WTC11 (cell line): ENCODE measurements around the gene LSM4. TPM values are rescaled to one million over a fixed set of nuclear protein-coding genes. Genes with fewer than 3 reads are reported as not detected.

ENCODE experiments used
- ATAC-seq: fragments of 200-7000 bp; cut with Tn5 transposase; 2 replicates; pipeline ENCODE4 v1.10.0; 2021; ENCODE audit warnings: mild to moderate bottlenecking, moderate library complexity
- CTCF ChIA-PET: fragments of 300-600 bp; sonication (Branson Sonifier 250); formaldehyde crosslinking; loops from one replicate; lab custom pipeline; 2021; ENCODE audit warnings: antibody characterized with exemption; lab: Charles Lee
- POLR2A ChIA-PET: fragments of 350-600 bp; sonication (Branson Sonifier 250); formaldehyde crosslinking; loops from one replicate; lab custom pipeline; 2021; ENCODE audit warnings: antibody characterized with exemption; lab: Charles Lee
- DNase-seq: peaks from one replicate; pipeline ENCODE4 v3.0.0; 2021; ENCODE audit warnings: low spot score
- H3K27ac Mint-ChIP-seq: 2 replicates; pipeline ENCODE4 v1.8.0; 2021; ENCODE audit warnings: mixed read lengths
- H3K27me3 Mint-ChIP-seq: 2 replicates; pipeline ENCODE4 v1.8.0; 2021; ENCODE audit warnings: low read depth, mild to moderate bottlenecking, moderate library complexity, mixed read lengths
- H3K36me3 Mint-ChIP-seq: 2 replicates; pipeline ENCODE4 v1.8.0; 2021; ENCODE audit warnings: mixed read lengths
- H3K4me1 Mint-ChIP-seq: 2 replicates; pipeline ENCODE4 v1.8.0; 2022; ENCODE audit warnings: mixed read lengths
- H3K4me3 Mint-ChIP-seq: 2 replicates; pipeline ENCODE4 v1.8.0; 2021; ENCODE audit warnings: mild to moderate bottlenecking, moderate library complexity, mixed read lengths
- H3K9me3 Mint-ChIP-seq: 2 replicates; pipeline ENCODE4 v1.8.0; 2021; ENCODE audit warnings: mixed read lengths
- GTF2I ChIP-seq: fragments of 250-450 bp; sonication (Bioruptor Pico); conservative IDR thresholded peaks from 2 replicates; pipeline ENCODE4 v1.4.0; 2021; ENCODE audit warnings: mild to moderate bottlenecking
- IRF2 ChIP-seq: sonication (generic); formaldehyde crosslinking; IDR thresholded peaks from 2 replicates; pipeline ENCODE4 v1.8.0; 2022; ENCODE audit warnings: low read depth, missing genetic modification reagents, borderline replicate concordance
- JAZF1 ChIP-seq: fragments of 250-450 bp; sonication (Bioruptor Pico); IDR thresholded peaks from 2 replicates; pipeline ENCODE4 v1.9.0; 2021; ENCODE audit warnings: moderate library complexity, mild to moderate bottlenecking, inconsistent platforms
- NFATC4 ChIP-seq: fragments of 250-450 bp; sonication (Bioruptor Pico); IDR thresholded peaks from 2 replicates; pipeline ENCODE4 v1.9.0; 2021; ENCODE audit warnings: mild to moderate bottlenecking
- NR2C2 ChIP-seq: sonication (generic); formaldehyde crosslinking; IDR thresholded peaks from 2 replicates; pipeline ENCODE4 v1.8.0; 2022; ENCODE audit warnings: mild to moderate bottlenecking, missing genetic modification reagents
- SMAD3 ChIP-seq: sonication (generic); formaldehyde crosslinking; IDR thresholded peaks from 2 replicates; pipeline ENCODE4 v1.8.0; 2022; ENCODE audit warnings: missing genetic modification reagents, mild to moderate bottlenecking, borderline replicate concordance
- TEAD4 ChIP-seq: sonication (generic); formaldehyde crosslinking; IDR thresholded peaks from 2 replicates; pipeline ENCODE4 v1.8.0; 2022; ENCODE audit warnings: mild to moderate bottlenecking, missing genetic modification reagents
- ZNF138 ChIP-seq: sonication (generic); formaldehyde crosslinking; conservative IDR thresholded peaks from 2 replicates; pipeline ENCODE4 v1.8.1; 2022; ENCODE audit warnings: mild to moderate bottlenecking, moderate library complexity, missing genetic modification reagents
- ZNF671 ChIP-seq: fragments of 250-450 bp; sonication (Bioruptor Pico); IDR thresholded peaks from 2 replicates; pipeline ENCODE4 v1.8.0; 2021; ENCODE audit warnings: mild to moderate bottlenecking
- total RNA-seq: library from RNA; stranded (reverse); gene quantifications from 3 replicates; pipeline ENCODE4 v1.2.3, GENCODE V29; 2021
- TF ChIP-seq, protein P1 (sequence below): sonication (generic); formaldehyde crosslinking; IDR thresholded peaks from 2 replicates; pipeline ENCODE4 v1.8.1; 2023; ENCODE audit warnings: mild to moderate bottlenecking, moderate library complexity, missing genetic modification reagents
- TF ChIP-seq, protein P2 (sequence below): fragments of 250-450 bp; sonication (Bioruptor Pico); IDR thresholded peaks from 2 replicates; pipeline ENCODE4 v1.9.0; 2021; ENCODE audit warnings: mild to moderate bottlenecking
- TF ChIP-seq, protein P3 (sequence below): fragments of 250-450 bp; sonication (Bioruptor Pico); conservative IDR thresholded peaks from 2 replicates; pipeline ENCODE4 v1.9.0; 2021; ENCODE audit warnings: mild to moderate bottlenecking
- TF ChIP-seq, protein P4 (sequence below): sonication (generic); formaldehyde crosslinking; IDR thresholded peaks from 2 replicates; pipeline ENCODE4 v1.8.0; 2022; ENCODE audit warnings: missing genetic modification reagents
- TF ChIP-seq, protein P5 (sequence below): sonication (generic); formaldehyde crosslinking; IDR thresholded peaks from 2 replicates; pipeline ENCODE4 v1.8.0; 2022; ENCODE audit warnings: mild to moderate bottlenecking, missing genetic modification reagents
- TF ChIP-seq, protein P6 (sequence below): fragments of 250-450 bp; sonication (Bioruptor Pico); IDR thresholded peaks from 2 replicates; pipeline ENCODE4 v1.9.0; 2021; ENCODE audit warnings: moderate library complexity, mild to moderate bottlenecking, inconsistent platforms, borderline replicate concordance
- TF ChIP-seq, protein P7 (sequence below): sonication (generic); formaldehyde crosslinking; IDR thresholded peaks from 2 replicates; pipeline ENCODE4 v1.8.1; 2023; ENCODE audit warnings: mild to moderate bottlenecking, missing genetic modification reagents

The LSM4 gene
- total RNA-seq, 1 experiment from 2014 or later, result 373 TPM

DNA sequence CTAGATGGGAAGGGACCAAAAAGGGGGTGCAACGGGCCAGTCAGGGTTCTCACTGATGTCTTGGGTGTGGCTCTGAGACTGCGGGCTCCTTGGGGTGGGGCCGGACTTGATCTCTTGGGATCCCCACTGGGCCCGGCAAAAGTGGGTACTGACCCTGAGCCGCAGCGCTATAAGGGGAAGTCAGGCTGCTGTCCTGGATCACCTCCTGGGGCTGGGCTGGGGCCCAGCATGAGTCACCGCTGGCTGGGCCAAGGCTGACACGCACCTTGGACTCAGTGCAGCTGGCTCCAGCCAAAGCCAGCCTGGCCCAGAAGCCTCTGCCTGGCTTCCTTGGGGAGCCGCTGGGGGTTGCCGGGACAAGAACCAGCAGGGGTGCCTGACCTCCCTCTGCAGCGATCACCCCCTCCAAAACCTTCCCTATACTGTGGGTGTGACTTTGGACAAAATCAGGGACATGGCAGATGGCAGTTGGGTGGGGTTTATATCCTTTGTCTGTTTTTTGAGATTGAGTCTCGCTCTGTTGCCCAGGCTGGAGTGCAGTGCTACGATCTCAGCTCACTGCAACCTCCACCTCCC lies 48.0 kb downstream of the LSM4 start:
- Mint-ChIP-seq H3K27me3 (peaks cover 11% of the 10 kb centered on the region), H3K36me3 (peaks cover 12% of the 10 kb centered on the region), H3K27ac (peak overlapping the region; percentile 53; the same call in 1 of the 2 replicates), H3K4me1 (peaks cover 19% of the 10 kb centered on the region), H3K4me3 (no peak overlapping the region), H3K9me3 (no peaks in the 10 kb centered on the region)
- TF ChIP-seq, protein P1, sequence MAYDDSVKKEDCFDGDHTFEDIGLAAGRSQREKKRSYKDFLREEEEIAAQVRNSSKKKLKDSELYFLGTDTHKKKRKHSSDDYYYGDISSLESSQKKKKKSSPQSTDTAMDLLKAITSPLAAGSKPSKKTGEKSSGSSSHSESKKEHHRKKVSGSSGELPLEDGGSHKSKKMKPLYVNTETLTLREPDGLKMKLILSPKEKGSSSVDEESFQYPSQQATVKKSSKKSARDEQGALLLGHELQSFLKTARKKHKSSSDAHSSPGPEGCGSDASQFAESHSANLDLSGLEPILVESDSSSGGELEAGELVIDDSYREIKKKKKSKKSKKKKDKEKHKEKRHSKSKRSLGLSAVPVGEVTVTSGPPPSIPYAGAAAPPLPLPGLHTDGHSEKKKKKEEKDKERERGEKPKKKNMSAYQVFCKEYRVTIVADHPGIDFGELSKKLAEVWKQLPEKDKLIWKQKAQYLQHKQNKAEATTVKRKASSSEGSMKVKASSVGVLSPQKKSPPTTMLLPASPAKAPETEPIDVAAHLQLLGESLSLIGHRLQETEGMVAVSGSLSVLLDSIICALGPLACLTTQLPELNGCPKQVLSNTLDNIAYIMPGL (CRISPR knock-in tag), result no peak
- TF ChIP-seq, protein P2, sequence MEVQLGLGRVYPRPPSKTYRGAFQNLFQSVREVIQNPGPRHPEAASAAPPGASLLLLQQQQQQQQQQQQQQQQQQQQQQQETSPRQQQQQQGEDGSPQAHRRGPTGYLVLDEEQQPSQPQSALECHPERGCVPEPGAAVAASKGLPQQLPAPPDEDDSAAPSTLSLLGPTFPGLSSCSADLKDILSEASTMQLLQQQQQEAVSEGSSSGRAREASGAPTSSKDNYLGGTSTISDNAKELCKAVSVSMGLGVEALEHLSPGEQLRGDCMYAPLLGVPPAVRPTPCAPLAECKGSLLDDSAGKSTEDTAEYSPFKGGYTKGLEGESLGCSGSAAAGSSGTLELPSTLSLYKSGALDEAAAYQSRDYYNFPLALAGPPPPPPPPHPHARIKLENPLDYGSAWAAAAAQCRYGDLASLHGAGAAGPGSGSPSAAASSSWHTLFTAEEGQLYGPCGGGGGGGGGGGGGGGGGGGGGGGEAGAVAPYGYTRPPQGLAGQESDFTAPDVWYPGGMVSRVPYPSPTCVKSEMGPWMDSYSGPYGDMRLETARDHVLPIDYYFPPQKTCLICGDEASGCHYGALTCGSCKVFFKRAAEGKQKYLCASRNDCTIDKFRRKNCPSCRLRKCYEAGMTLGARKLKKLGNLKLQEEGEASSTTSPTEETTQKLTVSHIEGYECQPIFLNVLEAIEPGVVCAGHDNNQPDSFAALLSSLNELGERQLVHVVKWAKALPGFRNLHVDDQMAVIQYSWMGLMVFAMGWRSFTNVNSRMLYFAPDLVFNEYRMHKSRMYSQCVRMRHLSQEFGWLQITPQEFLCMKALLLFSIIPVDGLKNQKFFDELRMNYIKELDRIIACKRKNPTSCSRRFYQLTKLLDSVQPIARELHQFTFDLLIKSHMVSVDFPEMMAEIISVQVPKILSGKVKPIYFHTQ (CRISPR knock-in tag), result 0 out of 2 replicates have a peak, but pooled peaks have one; percentile 16
- CTCF ChIA-PET, result interaction anchor here (0.6 to 4.0 kb wide), 15 partner anchors 15 to 138 kb away, joined by 3 to 24 read pairs (median 4); partner anchors contain the start of genes LSM4, MPV17L2 and RAB3A
- no peak for DNase-seq
- POLR2A ChIA-PET, result interaction anchor here (0.7 to 1.6 kb wide), 2 partner anchors 30 to 58 kb away, joined by 4 read pairs; no protein-coding TSS in a partner anchor
- ATAC-seq, result no peak

DNA sequence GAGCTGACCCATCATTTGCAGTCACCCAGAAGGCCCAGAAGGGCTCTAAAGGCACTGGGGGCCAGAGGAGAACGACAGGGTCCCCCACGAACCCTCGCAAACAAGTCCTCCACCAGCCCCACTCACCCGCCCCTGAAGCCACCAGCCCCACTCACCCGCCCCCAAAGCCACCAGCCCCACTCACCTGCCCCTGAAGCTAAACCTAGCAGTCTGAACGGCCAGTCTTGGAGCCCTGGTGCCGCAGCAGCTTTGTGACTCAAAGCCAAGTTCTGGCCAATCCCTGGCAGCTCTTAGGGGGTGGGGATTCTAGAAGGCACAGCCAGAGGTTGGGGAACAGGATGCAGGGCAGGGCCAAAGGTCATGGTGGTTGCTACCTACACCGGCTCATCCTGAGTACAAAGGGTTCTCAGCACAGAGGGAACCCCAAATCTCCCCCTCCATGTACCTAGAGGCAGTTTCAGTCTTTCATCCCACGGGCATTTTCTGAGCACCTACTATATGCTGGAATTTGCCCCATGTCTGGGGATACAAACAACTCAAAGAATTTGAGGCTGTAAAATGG lies 48.6 kb downstream of the LSM4 start, which contains the start of gene IQCN:
TSS of gene IQCN (minus strand) at position 234 of the 562 bp plus-strand sequence. CDS start 4,974 bp downstream, outside the sequence.
- H3K9me3 Mint-ChIP-seq, result no peaks in the 10 kb centered on the region
- no peak for DNase-seq
- no peak within 1 kb of the TSS for H3K4me3 Mint-ChIP-seq
- H3K27me3 Mint-ChIP-seq, result peaks cover 11% of the 10 kb centered on the region
- H3K27ac Mint-ChIP-seq, result peak within 1 kb of the TSS; percentile 53; the same call in 1 of the 2 replicates
- ChIA-PET POLR2A (interaction anchor here (0.7 kb wide), 1 partner anchor 59 kb away, joined by 4 read pairs; no protein-coding TSS in a partner anchor), CTCF (interaction anchor here (0.6 to 4.0 kb wide), 13 partner anchors 15 to 138 kb away, joined by 3 to 24 read pairs (median 4); partner anchors contain the start of genes MPV17L2 and RAB3A)
- peaks cover 6% of the 10 kb centered on the region for H3K36me3 Mint-ChIP-seq
- peaks cover 18% of the 10 kb centered on the region for H3K4me1 Mint-ChIP-seq
- ATAC-seq, result peak; percentile 42
- TF ChIP-seq TEAD4 (CRISPR knock-in tag), result no peak
- TF ChIP-seq, protein P3, sequence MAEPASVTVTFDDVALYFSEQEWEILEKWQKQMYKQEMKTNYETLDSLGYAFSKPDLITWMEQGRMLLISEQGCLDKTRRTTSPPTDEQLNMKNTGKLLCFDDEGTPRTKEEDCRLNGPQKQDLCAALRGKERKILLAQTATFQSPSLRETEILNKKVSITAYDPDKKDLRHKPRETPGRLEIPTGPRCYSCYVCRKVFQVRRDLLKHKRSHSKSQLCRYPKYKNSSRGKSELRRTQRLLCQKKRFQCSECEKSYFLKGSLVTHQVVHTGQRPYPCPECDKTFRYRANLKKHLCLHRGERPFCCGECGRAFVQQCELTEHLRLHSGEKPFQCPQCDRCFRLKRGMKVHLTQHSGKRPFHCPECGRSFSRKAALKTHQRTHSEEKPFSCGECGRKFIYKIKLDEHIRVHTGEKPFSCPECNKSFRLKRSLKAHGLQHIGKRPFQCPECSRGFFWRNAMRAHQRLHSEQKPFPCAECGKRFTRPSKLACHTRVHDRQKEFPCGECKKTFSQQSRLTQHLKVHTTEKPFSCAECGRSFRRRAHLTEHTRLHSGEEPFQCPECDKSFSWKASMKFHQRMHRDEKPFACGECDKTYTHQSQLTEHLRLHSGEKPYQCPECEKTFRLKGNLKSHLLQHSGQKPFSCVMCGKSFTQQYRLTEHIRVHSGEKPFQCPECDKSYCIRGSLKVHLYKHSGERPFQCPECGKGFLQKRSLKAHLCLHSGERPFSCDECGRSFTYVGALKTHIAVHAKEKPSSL (CRISPR knock-in tag), result no peak
- no peak for TF ChIP-seq ZNF138 (CRISPR knock-in tag)
- TF ChIP-seq NR2C2, result no peak
- TF ChIP-seq JAZF1 (CRISPR knock-in tag), result no peak
- TF ChIP-seq, protein P4, sequence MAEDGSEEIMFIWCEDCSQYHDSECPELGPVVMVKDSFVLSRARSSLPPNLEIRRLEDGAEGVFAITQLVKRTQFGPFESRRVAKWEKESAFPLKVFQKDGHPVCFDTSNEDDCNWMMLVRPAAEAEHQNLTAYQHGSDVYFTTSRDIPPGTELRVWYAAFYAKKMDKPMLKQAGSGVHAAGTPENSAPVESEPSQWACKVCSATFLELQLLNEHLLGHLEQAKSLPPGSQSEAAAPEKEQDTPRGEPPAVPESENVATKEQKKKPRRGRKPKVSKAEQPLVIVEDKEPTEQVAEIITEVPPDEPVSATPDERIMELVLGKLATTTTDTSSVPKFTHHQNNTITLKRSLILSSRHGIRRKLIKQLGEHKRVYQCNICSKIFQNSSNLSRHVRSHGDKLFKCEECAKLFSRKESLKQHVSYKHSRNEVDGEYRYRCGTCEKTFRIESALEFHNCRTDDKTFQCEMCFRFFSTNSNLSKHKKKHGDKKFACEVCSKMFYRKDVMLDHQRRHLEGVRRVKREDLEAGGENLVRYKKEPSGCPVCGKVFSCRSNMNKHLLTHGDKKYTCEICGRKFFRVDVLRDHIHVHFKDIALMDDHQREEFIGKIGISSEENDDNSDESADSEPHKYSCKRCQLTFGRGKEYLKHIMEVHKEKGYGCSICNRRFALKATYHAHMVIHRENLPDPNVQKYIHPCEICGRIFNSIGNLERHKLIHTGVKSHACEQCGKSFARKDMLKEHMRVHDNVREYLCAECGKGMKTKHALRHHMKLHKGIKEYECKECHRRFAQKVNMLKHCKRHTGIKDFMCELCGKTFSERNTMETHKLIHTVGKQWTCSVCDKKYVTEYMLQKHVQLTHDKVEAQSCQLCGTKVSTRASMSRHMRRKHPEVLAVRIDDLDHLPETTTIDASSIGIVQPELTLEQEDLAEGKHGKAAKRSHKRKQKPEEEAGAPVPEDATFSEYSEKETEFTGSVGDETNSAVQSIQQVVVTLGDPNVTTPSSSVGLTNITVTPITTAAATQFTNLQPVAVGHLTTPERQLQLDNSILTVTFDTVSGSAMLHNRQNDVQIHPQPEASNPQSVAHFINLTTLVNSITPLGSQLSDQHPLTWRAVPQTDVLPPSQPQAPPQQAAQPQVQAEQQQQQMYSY (CRISPR knock-in tag), result no peak
- no peak for TF ChIP-seq ZNF671
- TF ChIP-seq, protein P5, sequence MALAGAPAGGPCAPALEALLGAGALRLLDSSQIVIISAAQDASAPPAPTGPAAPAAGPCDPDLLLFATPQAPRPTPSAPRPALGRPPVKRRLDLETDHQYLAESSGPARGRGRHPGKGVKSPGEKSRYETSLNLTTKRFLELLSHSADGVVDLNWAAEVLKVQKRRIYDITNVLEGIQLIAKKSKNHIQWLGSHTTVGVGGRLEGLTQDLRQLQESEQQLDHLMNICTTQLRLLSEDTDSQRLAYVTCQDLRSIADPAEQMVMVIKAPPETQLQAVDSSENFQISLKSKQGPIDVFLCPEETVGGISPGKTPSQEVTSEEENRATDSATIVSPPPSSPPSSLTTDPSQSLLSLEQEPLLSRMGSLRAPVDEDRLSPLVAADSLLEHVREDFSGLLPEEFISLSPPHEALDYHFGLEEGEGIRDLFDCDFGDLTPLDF (CRISPR knock-in tag), result no peak
- TF ChIP-seq SMAD3, result no peak
- TF ChIP-seq IRF2 (CRISPR knock-in tag), result no peak
- TF ChIP-seq, protein P6, sequence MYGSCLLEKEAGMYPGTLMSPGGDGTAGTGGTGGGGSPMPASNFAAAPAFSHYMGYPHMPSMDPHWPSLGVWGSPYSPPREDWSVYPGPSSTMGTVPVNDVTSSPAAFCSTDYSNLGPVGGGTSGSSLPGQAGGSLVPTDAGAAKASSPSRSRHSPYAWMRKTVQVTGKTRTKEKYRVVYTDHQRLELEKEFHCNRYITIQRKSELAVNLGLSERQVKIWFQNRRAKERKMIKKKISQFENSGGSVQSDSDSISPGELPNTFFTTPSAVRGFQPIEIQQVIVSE, result no peak
- TF ChIP-seq NFATC4 (CRISPR knock-in tag), result no peak
- TF ChIP-seq GTF2I (CRISPR knock-in tag), result no peak
- TF ChIP-seq, protein P7, sequence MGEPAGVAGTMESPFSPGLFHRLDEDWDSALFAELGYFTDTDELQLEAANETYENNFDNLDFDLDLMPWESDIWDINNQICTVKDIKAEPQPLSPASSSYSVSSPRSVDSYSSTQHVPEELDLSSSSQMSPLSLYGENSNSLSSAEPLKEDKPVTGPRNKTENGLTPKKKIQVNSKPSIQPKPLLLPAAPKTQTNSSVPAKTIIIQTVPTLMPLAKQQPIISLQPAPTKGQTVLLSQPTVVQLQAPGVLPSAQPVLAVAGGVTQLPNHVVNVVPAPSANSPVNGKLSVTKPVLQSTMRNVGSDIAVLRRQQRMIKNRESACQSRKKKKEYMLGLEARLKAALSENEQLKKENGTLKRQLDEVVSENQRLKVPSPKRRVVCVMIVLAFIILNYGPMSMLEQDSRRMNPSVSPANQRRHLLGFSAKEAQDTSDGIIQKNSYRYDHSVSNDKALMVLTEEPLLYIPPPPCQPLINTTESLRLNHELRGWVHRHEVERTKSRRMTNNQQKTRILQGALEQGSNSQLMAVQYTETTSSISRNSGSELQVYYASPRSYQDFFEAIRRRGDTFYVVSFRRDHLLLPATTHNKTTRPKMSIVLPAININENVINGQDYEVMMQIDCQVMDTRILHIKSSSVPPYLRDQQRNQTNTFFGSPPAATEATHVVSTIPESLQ (CRISPR knock-in tag), result no peak
